GM18873 (cell line): ENCODE data around the gene TBC1D23.
"Not testable (repeated sequence)": the region's sequence is repeated elsewhere in the genome, so short reads cannot be mapped to it uniquely, and the experiment has no call there.

Experiments
- ATAC-seq: cut with Tn5 transposase; IDR thresholded peaks from one replicate; pipeline ENCODE4 v1.9.1; 2021; ENCODE audit warnings: mild to moderate bottlenecking, moderate library complexity, moderate number of reproducible peaks; ENCODE audit not compliant: unreplicated experiment, low FRiP score

Gene TBC1D23

GRCh38 chr3:100289339-100289738 is 28.5 kb downstream of the TBC1D23 start:
- ATAC-seq = no peak

DNA sequence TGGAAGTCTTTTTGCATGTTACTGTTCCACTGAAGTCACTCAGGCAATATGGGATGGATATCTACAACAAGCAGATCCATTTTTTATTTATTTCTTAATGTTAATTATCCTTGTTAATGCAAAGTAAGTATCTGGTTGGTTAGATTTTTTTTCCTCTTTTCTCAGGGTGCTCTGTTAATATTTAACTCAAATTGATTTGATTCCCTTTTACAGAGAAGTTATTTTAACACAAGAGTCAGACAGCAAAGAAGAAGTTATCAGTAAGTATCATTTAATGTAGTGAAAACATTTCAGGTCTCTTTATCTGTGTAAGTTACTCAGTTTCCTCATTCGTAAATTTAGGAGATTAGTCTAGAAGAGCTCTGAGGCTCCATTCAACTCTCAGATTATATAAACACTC is 34.3 kb downstream of the TBC1D23 start:
- ATAC-seq = no peak

GRCh38 chr3:100297784-100298183 is 37.0 kb downstream of the TBC1D23 start:
- no peak for ATAC-seq

DNA sequence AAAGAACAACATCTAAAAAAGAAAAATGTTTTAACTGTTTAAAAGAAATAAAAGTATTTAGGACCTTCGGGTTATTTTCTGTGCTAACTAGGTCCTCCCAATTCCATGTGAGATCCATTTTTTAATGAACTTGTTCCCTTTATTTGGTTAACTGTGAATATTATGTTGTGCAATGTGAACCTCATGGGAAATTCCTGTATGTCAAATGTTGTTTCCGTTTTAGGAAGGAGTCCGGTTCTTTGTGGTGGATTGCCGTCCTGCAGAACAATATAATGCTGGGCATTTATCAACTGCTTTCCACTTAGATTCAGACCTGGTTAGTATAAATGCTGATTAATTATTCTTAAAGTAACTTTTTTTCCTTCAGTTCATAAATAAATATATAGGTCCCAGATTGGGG is 38.2 kb downstream of the TBC1D23 start:
- ATAC-seq = no peak

DNA sequence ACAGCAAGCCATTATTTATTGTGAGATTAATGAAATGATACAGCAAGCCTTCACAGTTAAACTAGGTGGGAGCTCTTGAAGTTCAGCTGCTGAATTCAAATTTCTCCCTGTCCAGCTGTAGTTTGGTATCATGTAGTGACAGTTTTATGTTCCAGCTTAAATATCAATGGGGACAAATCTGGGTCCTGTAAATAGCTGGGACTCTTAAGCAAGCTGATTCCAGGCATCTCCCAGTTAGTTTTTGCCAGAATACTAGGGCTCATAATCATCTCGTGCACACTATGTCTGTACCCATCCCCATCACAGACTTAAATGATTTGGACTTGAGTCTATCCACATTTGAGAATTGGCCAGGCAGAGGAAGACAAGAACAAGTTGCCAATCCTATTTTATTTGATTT is 45.9 kb downstream of the TBC1D23 start:
- no peak for ATAC-seq

GRCh38 chr3:100310355-100310965 is 49.7 kb downstream of the TBC1D23 start:
- no peak for ATAC-seq

GRCh38 chr3:100311011-100311410 is 50.2 kb downstream of the TBC1D23 start:
- ATAC-seq = no peak

DNA sequence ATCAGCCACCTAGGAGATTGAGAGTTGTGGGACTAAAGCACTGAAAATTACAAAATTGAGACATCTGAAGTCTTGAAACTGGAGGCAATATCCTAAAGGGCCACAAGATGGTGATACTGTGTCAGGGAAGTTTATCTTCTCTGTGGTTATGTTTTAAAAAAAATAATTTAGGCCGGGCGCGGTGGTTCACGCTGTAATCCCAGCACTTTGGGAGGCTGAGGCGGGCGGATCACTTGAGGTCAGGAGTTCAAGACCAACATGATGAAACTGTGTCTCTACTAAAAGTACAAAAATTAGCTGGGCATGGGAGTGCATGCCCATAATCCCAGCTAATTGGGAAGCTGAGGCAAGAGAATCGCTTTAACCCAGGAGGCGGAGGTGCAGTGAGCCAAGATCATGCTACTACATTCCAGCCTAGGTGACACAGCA is 55.9 kb downstream of the TBC1D23 start:
- no peak for ATAC-seq

- ATAC-seq = no peak
These were observed 57.1 kb downstream of the TBC1D23 start for GRCh38 chr3:100317912-100318311.

GRCh38 chr3:100319951-100320350 is 59.2 kb downstream of the TBC1D23 start:
- ATAC-seq = no peak

DNA sequence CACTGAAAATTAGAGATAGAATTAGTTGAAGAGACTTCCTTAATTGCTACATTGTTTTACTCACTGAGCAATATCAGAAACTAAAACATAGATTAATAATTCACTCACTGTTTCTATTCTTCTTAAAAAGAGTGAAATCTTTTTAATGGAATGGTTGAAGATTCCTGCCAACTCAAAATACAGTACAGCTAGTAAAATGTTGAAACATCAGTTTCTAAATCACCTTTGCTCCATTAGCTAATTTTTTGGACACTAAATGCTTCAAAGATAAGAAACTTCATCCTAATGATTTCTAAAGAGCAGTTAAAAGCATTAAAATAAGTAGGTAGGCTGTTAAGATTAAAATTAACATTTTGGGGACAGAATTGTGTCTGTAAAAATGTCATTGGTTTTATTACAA is 63.3 kb downstream of the TBC1D23 start:
- ATAC-seq = no peak

GRCh38 chr3:100325827-100326226 is 65.0 kb downstream of the TBC1D23 start:
- no peak for ATAC-seq

DNA sequence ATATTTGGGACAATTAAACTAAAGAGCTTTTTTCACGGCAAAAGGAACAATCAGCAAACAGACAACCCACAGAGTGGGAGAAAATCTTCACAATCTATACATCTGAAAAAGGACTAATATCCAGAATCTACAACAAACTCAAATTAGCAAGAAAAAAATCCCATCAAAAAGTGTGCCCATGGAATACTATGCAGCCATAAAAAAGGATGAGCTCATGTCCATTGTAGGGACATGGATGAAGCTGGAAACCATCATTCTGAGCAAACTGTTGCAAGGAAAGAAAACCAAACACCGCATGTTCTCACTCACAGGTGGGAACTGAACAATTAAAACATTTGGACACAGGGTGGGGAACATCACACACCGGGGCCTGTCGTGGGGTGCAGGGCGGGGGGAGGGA is 66.6 kb downstream of the TBC1D23 start:
- ATAC-seq = not testable (repeated sequence)

DNA sequence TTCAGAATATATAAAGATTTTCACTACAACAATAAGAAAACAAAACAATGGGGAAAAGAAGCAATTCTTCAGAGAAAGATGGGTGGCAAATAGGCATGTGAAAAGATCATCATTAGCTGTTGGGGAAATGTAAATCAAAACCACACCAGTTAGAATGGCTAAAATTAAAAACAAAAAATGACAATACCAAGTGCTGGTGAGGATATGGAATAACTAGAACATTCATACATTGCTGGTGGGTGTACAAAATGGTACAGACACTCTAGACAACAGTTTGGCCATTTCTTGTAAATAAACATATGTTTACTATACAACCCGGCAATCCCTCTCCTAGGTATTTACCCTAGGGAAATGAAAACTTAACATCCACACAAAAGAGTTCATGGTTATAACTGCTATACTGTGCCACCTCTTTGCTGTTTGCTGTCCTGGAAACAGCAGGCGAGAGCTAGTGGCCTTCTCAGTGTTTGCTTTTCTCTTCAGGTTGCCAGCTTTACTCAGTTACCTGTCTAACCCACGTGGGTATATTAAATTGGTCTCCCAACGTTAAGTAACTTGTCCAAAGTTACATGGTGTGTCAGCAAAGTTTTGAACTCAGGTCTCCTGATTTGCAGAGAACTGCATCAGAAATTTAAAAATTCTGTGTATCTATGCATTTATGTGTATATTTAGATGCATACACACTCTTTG is 69.2 kb downstream of the TBC1D23 start:
- ATAC-seq = no peak

DNA sequence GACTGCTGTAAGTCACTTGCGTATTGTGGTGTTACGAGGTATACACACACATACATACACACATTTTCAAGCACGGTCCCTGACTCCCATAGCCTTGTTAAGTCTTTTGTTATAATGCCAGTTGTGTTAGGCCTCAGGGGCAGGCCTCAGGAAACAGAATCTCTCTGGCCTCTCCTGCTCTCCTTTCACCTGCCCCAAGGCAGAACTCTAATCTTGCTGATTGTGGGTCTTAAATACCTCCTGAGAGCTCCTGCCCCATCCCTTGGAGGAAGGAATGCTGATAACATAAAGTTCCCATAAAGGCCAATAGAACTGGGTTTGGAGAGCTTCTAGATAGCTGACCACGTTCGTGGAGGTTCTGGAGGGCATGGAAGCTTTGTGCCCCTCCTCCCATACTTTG is 69.9 kb downstream of the TBC1D23 start:
- no peak for ATAC-seq

- ATAC-seq = no peak
These were observed 70.9 kb downstream of the TBC1D23 start for GRCh38 chr3:100331660-100332059.

DNA sequence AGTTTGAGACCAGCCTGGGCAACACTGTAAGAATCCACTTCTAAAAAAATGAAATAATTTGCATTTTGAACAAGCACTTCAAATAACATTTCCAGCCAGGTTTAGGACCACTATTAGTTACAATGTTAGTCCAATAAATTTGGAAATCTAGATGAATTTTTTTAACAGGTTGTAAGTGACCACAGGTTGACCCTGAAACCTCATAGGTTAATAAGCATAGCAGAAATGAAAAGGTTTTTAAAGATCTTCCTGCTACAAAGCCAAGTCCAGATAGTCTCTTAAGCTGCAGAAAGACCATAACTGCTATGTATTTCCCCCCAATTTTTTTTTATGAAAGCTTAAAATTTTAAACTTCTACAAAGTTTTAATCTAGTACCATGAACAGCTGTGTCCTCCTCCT is 72.3 kb downstream of the TBC1D23 start:
- ATAC-seq = no peak

DNA sequence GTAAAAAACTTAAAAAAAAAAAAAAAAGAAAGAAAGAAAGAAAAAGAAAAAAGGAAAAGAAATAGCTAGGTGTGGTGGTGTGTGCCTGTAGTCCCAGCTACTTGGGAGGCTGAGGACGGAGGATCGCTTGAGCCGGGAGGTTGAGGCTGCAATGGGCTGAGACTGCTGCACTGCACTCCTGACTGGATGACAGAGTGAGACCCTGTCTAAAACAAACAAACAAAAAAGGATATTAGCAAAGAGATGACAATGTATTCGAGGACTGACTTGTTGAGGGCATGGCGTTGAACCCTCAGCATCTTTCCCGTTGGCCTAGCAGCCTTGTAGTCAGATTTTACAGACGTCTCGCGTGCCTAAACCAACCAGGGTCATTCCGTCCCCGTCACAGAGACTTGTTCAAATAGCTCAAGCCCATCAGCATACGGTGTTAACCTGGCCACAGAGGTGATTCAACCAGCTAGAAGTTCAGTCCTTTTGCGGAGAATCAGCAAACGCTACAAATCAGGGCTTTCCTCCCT is 73.2 kb downstream of the TBC1D23 start:
- ATAC-seq = peak; percentile 26

DNA sequence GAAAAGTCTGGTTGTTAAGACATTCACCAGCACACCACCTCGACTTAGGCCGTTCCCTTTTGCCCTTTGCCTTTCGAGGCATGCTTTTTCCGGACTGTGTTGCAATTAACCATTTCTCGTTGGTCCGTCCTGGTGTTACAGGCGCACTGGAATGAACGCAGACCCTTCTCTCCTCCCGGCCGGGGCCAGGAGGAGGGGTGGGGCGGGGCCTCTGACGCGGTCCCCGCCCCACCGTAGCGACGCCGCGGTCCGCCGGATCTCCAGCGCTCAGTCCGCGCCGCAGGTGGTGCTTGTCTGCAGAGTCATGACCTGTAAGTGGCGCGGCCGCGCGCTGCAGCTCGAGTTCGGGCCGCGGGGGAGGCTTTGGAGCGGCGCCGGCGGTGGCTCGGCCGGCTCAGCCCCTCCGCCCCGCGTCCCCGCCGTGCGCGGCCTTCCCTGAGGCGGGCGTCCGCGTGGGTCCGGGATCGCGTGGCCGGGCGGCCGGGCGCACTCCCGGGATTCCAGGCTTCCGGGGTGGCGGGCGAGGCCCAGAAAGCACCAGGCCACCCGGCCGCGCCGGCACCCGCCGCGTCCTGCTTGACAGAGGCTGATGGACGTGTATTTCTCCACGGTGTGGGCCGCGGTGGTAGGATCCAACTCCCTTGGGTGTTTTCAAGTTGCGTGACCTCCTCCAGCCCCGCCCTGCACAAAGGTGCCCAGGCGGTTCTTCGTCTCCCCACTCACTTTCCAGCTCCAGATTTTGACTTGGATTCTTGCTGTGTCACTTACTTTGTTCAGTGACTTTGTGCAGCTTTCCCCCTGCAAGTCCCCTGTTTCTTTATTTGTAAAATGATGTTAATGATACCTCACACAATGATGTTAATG is 73.9 kb downstream of the TBC1D23 start, which contains the start of gene NIT2:
TSS of gene NIT2 (plus strand) at position 270 of the 864 bp plus-strand sequence. CDS start at position 305, 35 bp downstream.
- peak; percentile 92 for ATAC-seq

DNA sequence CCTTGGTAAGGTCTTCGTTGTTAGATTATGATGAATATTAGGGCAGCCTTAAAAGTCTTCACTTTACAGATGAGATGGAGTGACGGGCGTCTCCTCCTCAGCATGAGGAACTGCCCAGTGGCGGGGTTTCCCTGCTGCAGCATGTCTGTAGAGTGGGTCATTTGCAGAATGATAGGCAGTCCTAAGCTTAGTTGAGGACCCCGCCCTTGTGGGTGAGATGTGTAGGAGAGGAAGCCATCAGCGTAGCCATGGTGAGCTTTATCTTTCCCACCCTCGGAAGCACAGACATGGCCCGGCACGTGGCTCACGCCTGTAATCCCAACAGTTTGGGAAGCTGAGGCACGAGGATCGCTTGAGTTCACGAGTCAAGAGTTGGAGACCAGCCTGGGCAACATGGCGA is 74.6 kb downstream of the TBC1D23 start:
- peak; percentile 53 for ATAC-seq

DNA sequence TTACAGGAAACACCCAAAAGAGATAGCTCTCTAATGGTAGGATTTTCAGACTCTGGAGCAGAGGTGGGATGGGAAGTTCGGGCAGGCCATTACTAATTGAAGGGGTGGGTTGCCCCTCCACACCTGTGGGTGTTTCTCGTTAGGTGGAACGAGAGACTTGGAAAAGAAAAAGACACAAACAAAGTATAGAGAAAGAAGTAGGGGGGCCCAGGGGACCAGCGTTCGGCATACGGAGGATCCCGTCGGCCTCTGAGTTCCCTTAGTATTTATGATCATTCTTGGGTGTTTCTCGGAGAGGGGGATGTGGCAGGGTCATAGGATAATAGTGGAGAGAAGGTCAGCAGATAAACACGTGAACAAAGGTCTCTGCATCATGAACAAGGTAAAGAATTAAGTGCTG is 75.4 kb downstream of the TBC1D23 start:
- not testable (repeated sequence) for ATAC-seq
